Panc1 (cell line): ENCODE data around the gene MYL2. TPM values are rescaled to one million over a fixed set of nuclear protein-coding genes. Genes with fewer than 3 reads are reported as not detected.

Experiments used
- ATAC-seq: fragments of 200-7000 bp; cut with Tn5 transposase; 2 replicates; pipeline ENCODE4 v1.9.1; 2020; ENCODE audit warnings: mild to moderate bottlenecking, moderate library complexity
- BruUV-seq: library from RNA; stranded (reverse); fragments of 400-500 nt; replicated peaks from 2 replicates; lab custom pipeline; 2021; lab: Mats Ljungman, UMichigan
- CTCF ChIA-PET: fragments of 300-600 bp; sonication (Branson Sonifier 250); formaldehyde crosslinking; loops from one replicate; lab custom pipeline; 2022; ENCODE audit warnings: antibody characterized with exemption; lab: Charles Lee
- POLR2A ChIA-PET: fragments of 300-600 bp; sonication (Branson Sonifier 250); formaldehyde crosslinking; loops from one replicate; lab custom pipeline; 2022; ENCODE audit warnings: antibody characterized with exemption; lab: Charles Lee
- DNase-seq: peaks from one replicate; pipeline ENCODE4 v3.0.0-alpha.2; 2010; ENCODE audit warnings: low read depth, low spot score
- H3K27ac ChIP-seq: 2 replicates; pipeline ENCODE4 v1.5.1; 2011; ENCODE audit warnings: mild to moderate bottlenecking, low read length, inconsistent platforms
- H3K27me3 ChIP-seq: fragments of 200-500 bp; sonication (Bioruptor generic); 2 replicates; pipeline ENCODE4 v1.6.0; 2014; ENCODE audit warnings: low read length, inconsistent platforms; ENCODE audit not compliant: control insufficient read depth, insufficient read depth
- H3K36me3 ChIP-seq: fragments of 200-500 bp; sonication (Bioruptor generic); 2 replicates; pipeline ENCODE4 v1.5.1; 2014; ENCODE audit warnings: inconsistent platforms, mild to moderate bottlenecking, low read length, moderate library complexity; ENCODE audit not compliant: control insufficient read depth, insufficient read depth
- H3K4me1 ChIP-seq: 2 replicates; pipeline ENCODE4 v1.5.1; 2011; ENCODE audit warnings: inconsistent platforms, mild to moderate bottlenecking, low read length, moderate library complexity; ENCODE audit not compliant: control insufficient read depth, insufficient read depth
- H3K4me3 ChIP-seq, 2 experiments: 2 replicates each; pipeline ENCODE4 v1.5.1; 2011 to 2012; ENCODE audit warnings: low read depth in 2 of 2, low read length in 2 of 2, mild to moderate bottlenecking in 2 of 2, inconsistent platforms in 1 of 2, moderate library complexity in 1 of 2
- H3K9me3 ChIP-seq: fragments of 200-500 bp; sonication (Bioruptor generic); 2 replicates; pipeline ENCODE4 v1.5.1; 2014; ENCODE audit warnings: low read depth, mild to moderate bottlenecking, inconsistent platforms, low read length, moderate library complexity; ENCODE audit not compliant: control insufficient read depth, insufficient read depth
- POLR2AphosphoS5 ChIP-seq: IDR thresholded peaks from 2 replicates; pipeline ENCODE4 v1.6.1; 2012; ENCODE audit warnings: mild to moderate bottlenecking, low read depth, low read length, moderate library complexity
- SIN3A ChIP-seq: IDR thresholded peaks from 2 replicates; pipeline ENCODE4 v1.6.1; 2012; ENCODE audit warnings: low read depth, mild to moderate bottlenecking, low read length, moderate library complexity, borderline replicate concordance; ENCODE audit not compliant: insufficient read depth
- TCF7L2 ChIP-seq: IDR thresholded peaks from 2 replicates; pipeline ENCODE4 v1.6.1; 2011; ENCODE audit warnings: mild to moderate bottlenecking, low read depth, low read length, inconsistent platforms
- in situ Hi-C: cut with HindIII; loops from 2 replicates; pipeline ENCODE4 v1.10.0; 2016; ENCODE audit warnings: low sequenced_read_pairs, low pct_unique_long_range_greater_than_20kb
- intact Hi-C: fragments of 100-400 bp; cut with micrococcal nuclease; formaldehyde crosslinking; loops from one replicate; pipeline ENCODE4 v1.10.0; 2022; ENCODE audit not compliant: unreplicated experiment
- total RNA-seq: library from RNA; stranded (reverse); gene quantifications from one replicate; pipeline ENCODE4 v1.2.1, GENCODE V29; 2021; ENCODE audit not compliant: unreplicated experiment
- TF ChIP-seq, protein P1 (sequence below): fragments of 450-650 bp; IDR thresholded peaks from 2 replicates; pipeline ENCODE4 v1.5.1; 2017; ENCODE audit warnings: mild to moderate bottlenecking
- TF ChIP-seq, protein P2 (sequence below), 2 experiments: IDR thresholded peaks; 2 replicates each; pipeline ENCODE4 v1.6.1; 2011 to 2012; ENCODE audit warnings: low read depth in 2 of 2, control low read depth in 1 of 2, low read length in 1 of 2, mild to moderate bottlenecking in 1 of 2, moderate library complexity in 1 of 2; ENCODE audit not compliant: insufficient read depth in 1 of 2

MYL2 gene
- total RNA-seq, 1 experiment from 2014 or later = not detected

DNA sequence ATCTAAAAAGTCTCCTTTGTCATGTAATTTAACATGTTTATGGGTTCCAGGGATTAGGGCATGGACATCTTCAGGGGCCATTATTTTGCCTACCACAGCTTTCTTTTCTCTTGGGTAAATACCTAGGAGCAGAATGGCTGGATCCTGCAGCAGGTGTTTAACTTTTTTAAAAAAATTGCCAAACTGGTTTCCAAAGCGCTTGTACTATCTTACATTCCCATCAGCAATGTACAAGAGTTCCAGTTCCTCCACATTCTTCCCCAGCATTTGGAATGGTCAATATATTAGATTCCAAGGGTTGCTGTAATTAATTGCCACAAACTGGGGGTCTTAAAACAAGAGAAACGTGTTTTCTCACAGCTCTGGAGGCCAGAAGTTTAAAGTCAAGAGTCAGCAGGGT lies 27.7 kb upstream of the MYL2 start:
- no peak overlapping the region for H3K4me3 ChIP-seq
- no peak overlapping the region for H3K27ac ChIP-seq
- POLR2A ChIA-PET = no interaction called here
- CTCF ChIA-PET = no interaction called here
- peaks cover 7% of the 10 kb centered on the region for H3K9me3 ChIP-seq
- in situ Hi-C loops (no loop called here), intact Hi-C loops (no loop called here)
- no peaks in the 10 kb centered on the region for H3K36me3 ChIP-seq
- ATAC-seq (no peak), DNase-seq (no peak)
- H3K4me1 ChIP-seq = no peaks in the 10 kb centered on the region
- TF ChIP-seq SIN3A (no peak), TCF7L2 (no peak), POLR2AphosphoS5 (no peak)
- TF ChIP-seq, protein P1, sequence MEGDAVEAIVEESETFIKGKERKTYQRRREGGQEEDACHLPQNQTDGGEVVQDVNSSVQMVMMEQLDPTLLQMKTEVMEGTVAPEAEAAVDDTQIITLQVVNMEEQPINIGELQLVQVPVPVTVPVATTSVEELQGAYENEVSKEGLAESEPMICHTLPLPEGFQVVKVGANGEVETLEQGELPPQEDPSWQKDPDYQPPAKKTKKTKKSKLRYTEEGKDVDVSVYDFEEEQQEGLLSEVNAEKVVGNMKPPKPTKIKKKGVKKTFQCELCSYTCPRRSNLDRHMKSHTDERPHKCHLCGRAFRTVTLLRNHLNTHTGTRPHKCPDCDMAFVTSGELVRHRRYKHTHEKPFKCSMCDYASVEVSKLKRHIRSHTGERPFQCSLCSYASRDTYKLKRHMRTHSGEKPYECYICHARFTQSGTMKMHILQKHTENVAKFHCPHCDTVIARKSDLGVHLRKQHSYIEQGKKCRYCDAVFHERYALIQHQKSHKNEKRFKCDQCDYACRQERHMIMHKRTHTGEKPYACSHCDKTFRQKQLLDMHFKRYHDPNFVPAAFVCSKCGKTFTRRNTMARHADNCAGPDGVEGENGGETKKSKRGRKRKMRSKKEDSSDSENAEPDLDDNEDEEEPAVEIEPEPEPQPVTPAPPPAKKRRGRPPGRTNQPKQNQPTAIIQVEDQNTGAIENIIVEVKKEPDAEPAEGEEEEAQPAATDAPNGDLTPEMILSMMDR = no peak
- TF ChIP-seq, protein P2, sequence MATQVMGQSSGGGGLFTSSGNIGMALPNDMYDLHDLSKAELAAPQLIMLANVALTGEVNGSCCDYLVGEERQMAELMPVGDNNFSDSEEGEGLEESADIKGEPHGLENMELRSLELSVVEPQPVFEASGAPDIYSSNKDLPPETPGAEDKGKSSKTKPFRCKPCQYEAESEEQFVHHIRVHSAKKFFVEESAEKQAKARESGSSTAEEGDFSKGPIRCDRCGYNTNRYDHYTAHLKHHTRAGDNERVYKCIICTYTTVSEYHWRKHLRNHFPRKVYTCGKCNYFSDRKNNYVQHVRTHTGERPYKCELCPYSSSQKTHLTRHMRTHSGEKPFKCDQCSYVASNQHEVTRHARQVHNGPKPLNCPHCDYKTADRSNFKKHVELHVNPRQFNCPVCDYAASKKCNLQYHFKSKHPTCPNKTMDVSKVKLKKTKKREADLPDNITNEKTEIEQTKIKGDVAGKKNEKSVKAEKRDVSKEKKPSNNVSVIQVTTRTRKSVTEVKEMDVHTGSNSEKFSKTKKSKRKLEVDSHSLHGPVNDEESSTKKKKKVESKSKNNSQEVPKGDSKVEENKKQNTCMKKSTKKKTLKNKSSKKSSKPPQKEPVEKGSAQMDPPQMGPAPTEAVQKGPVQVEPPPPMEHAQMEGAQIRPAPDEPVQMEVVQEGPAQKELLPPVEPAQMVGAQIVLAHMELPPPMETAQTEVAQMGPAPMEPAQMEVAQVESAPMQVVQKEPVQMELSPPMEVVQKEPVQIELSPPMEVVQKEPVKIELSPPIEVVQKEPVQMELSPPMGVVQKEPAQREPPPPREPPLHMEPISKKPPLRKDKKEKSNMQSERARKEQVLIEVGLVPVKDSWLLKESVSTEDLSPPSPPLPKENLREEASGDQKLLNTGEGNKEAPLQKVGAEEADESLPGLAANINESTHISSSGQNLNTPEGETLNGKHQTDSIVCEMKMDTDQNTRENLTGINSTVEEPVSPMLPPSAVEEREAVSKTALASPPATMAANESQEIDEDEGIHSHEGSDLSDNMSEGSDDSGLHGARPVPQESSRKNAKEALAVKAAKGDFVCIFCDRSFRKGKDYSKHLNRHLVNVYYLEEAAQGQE (IDR thresholded peaks at IDR 0.05; ENCODE audit: insufficient read depth in 1 of 2, low read depth in 2 of 2, low read length in 1 of 2) = no peak
- BruUV-seq = no TSS peak
- peaks cover 7% of the 10 kb centered on the region for H3K27me3 ChIP-seq

DNA sequence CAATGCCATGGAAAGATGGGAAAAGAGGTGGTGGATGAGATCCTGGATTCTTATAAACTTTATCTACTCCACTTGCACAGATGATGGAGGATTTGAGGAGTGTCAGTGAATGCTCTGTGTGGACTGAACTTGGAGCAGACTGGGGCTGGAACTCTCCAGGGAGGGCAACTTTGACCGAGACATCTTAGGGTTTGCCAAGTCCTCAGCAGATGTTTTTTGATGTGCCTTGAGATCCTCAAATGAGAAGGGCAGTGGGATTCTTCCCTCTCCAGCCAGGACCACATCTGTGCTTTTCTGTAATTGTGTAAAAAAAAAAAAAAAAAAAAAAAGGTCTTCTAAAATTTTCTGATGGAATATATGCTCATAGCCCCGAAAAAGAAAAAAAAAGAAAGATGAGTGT lies 23.0 kb upstream of the MYL2 start:
- DNase-seq (no peak), ATAC-seq (no peak)
- H3K36me3 ChIP-seq = no peaks in the 10 kb centered on the region
- H3K4me3 ChIP-seq = no peak overlapping the region
- peaks cover 7% of the 10 kb centered on the region for H3K9me3 ChIP-seq
- TF ChIP-seq SIN3A (no peak), TCF7L2 (no peak), POLR2AphosphoS5 (no peak)
- TF ChIP-seq, protein P1 = no peak
- TF ChIP-seq, protein P2 (IDR thresholded peaks at IDR 0.05; ENCODE audit: insufficient read depth in 1 of 2, low read depth in 2 of 2, low read length in 1 of 2) = no peak
- H3K4me1 ChIP-seq = no peaks in the 10 kb centered on the region
- in situ Hi-C loops (no loop called here), intact Hi-C loops (no loop called here)
- POLR2A ChIA-PET = no interaction called here
- CTCF ChIA-PET = no interaction called here
- BruUV-seq = no TSS peak
- no peak overlapping the region for H3K27ac ChIP-seq
- H3K27me3 ChIP-seq = peaks cover 3% of the 10 kb centered on the region
